GM21786 (cell line): ENCODE data around the gene RASGRP3.

ENCODE experiments used
- ATAC-seq: cut with Tn5 transposase; IDR thresholded peaks from one replicate; pipeline ENCODE4 v1.9.1; 2021; ENCODE audit not compliant: unreplicated experiment

Gene RASGRP3

GRCh38 chr2:33573657-33574056 lies 97.2 kb downstream of the RASGRP3 start:
- ATAC-seq = no peak

GRCh38 chr2:33577084-33577483 lies 100.6 kb downstream of the RASGRP3 start:
- ATAC-seq = no peak

GRCh38 chr2:33577668-33578067 lies 101.2 kb downstream of the RASGRP3 start:
- ATAC-seq = no peak

- no peak for ATAC-seq
Measured at GRCh38 chr2:33579227-33579626, 102.8 kb downstream of the RASGRP3 start.

- ATAC-seq = no peak
Measured at GRCh38 chr2:33581872-33582271, 105.4 kb downstream of the RASGRP3 start.

GRCh38 chr2:33583194-33583938 lies 106.9 kb downstream of the RASGRP3 start:
- ATAC-seq = peak; percentile 58

GRCh38 chr2:33586766-33587165 lies 110.3 kb downstream of the RASGRP3 start:
- no peak for ATAC-seq

- ATAC-seq = no peak
Measured at GRCh38 chr2:33588232-33588631, 111.8 kb downstream of the RASGRP3 start.

- no peak for ATAC-seq
Measured at GRCh38 chr2:33589444-33589843, 113.0 kb downstream of the RASGRP3 start.

- no peak for ATAC-seq
Measured at GRCh38 chr2:33595385-33595784, 118.9 kb downstream of the RASGRP3 start.

- no peak for ATAC-seq
Measured at GRCh38 chr2:33597026-33597425, 120.6 kb downstream of the RASGRP3 start.

GRCh38 chr2:33598561-33599174 lies 122.2 kb downstream of the RASGRP3 start:
- peak; percentile 46 for ATAC-seq

GRCh38 chr2:33599175-33599942 lies 122.9 kb downstream of the RASGRP3 start, which contains the start of gene FAM98A:
Gene FAM98A (minus strand): TSS chr2:33599299. CDS start chr2:33599221, 78 bp downstream.
- ATAC-seq = peak; percentile 92

- no peak for ATAC-seq
Measured at GRCh38 chr2:33599943-33600192, 123.4 kb downstream of the RASGRP3 start.

GRCh38 chr2:33602201-33602830 lies 125.9 kb downstream of the RASGRP3 start:
- ATAC-seq = no peak

GRCh38 chr2:33603416-33603815 lies 127.0 kb downstream of the RASGRP3 start:
- no peak for ATAC-seq

- no peak for ATAC-seq
Measured at GRCh38 chr2:33605056-33605455, 128.6 kb downstream of the RASGRP3 start.

GRCh38 chr2:33606100-33606499 lies 129.7 kb downstream of the RASGRP3 start:
- no peak for ATAC-seq

GRCh38 chr2:33606622-33607021 lies 130.2 kb downstream of the RASGRP3 start:
- no peak for ATAC-seq

GRCh38 chr2:33607251-33607721 lies 130.8 kb downstream of the RASGRP3 start:
- no peak for ATAC-seq

GRCh38 chr2:33607905-33608304 lies 131.5 kb downstream of the RASGRP3 start:
- no peak for ATAC-seq
